ENCODE results near the gene SPRED1.

DNA sequence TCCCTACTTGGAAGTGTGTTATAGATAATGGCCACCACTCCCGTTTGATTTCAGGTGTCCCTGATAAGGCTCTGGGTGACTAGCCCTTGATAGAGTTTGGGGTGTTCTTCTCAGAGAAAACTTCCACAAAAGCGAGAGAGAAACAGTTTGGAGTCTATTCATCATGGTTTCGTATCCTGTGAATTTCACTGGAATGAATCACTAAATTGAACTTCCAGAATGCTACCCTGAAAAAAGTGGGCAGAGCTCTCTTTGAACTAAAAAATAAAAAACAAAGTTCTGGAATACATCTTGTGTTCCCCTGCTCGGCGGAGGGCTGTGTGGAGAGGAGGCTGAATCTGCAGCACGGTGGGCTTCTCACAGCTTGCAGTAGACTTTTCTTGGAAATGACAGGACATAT, 148.5 kb downstream of the SPRED1 start:
- TF ChIP-seq CTCF (tag by site-specific recombination; IDR thresholded peaks at IDR 0.05): no peak
- TF ChIP-seq ZBTB11 (tag by site-specific recombination; conservative IDR thresholded peaks at IDR 0.05; ENCODE audit: low read depth): no peak
- TF ChIP-seq TCF7L2 (IDR thresholded peaks at IDR 0.05; ENCODE audit: borderline replicate concordance, low read depth, low read length): no peak
- TF ChIP-seq, protein P1, sequence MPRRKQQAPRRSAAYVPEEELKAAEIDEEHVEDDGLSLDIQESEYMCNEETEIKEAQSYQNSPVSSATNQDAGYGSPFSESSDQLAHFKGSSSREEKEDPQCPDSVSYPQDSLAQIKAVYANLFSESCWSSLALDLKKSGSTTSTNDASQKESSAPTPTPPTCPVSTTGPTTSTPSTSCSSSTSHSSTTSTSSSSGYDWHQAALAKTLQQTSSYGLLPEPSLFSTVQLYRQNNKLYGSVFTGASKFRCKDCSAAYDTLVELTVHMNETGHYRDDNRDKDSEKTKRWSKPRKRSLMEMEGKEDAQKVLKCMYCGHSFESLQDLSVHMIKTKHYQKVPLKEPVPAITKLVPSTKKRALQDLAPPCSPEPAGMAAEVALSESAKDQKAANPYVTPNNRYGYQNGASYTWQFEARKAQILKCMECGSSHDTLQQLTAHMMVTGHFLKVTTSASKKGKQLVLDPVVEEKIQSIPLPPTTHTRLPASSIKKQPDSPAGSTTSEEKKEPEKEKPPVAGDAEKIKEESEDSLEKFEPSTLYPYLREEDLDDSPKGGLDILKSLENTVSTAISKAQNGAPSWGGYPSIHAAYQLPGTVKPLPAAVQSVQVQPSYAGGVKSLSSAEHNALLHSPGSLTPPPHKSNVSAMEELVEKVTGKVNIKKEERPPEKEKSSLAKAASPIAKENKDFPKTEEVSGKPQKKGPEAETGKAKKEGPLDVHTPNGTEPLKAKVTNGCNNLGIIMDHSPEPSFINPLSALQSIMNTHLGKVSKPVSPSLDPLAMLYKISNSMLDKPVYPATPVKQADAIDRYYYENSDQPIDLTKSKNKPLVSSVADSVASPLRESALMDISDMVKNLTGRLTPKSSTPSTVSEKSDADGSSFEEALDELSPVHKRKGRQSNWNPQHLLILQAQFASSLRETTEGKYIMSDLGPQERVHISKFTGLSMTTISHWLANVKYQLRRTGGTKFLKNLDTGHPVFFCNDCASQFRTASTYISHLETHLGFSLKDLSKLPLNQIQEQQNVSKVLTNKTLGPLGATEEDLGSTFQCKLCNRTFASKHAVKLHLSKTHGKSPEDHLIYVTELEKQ (tag by site-specific recombination; IDR thresholded peaks at IDR 0.05; ENCODE audit: borderline replicate concordance): no peak
- no peak for TF ChIP-seq ZNF391 (tag by site-specific recombination; IDR thresholded peaks at IDR 0.05; ENCODE audit: borderline replicate concordance, low read depth)
- no peak for TF ChIP-seq ZNF184 (tag by site-specific recombination; IDR thresholded peaks at IDR 0.05)
- no peak for TF ChIP-seq ZNF274 (IDR thresholded peaks at IDR 0.05; ENCODE audit: low read length)
- TF ChIP-seq ZNF274 (tag by site-specific recombination; IDR thresholded peaks at IDR 0.05; ENCODE audit: borderline replicate concordance): no peak
- no peak for TF ChIP-seq ZBTB8A (tag by site-specific recombination; IDR thresholded peaks at IDR 0.05)
- no peak for TF ChIP-seq BCL11A (tag by site-specific recombination; IDR thresholded peaks at IDR 0.05; ENCODE audit: low read depth)
- TF ChIP-seq TRIM28 (IDR thresholded peaks at IDR 0.05; ENCODE audit: borderline replicate concordance, low read length): no peak
- TF ChIP-seq ZNF792 (tag by site-specific recombination; IDR thresholded peaks at IDR 0.05): no peak
- TF ChIP-seq, protein P2, sequence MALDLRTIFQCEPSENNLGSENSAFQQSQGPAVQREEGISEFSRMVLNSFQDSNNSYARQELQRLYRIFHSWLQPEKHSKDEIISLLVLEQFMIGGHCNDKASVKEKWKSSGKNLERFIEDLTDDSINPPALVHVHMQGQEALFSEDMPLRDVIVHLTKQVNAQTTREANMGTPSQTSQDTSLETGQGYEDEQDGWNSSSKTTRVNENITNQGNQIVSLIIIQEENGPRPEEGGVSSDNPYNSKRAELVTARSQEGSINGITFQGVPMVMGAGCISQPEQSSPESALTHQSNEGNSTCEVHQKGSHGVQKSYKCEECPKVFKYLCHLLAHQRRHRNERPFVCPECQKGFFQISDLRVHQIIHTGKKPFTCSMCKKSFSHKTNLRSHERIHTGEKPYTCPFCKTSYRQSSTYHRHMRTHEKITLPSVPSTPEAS (tag by site-specific recombination; IDR thresholded peaks at IDR 0.05): no peak
- no peak for TF ChIP-seq ZNF221 (tag by site-specific recombination; IDR thresholded peaks at IDR 0.05; ENCODE audit: borderline replicate concordance)
